Subcutaneous adipose tissue (tissue), 4 donors: ENCODE measurements around the gene SMARCB1. TPM values are rescaled to one million over a fixed set of nuclear protein-coding genes. Genes with fewer than 3 reads are reported as not detected.

Source experiments
- CTCF ChIP-seq: fragments of 450-650 bp; IDR thresholded peaks from one replicate; pipeline ENCODE4 v1.5.1; 2016; ENCODE audit warnings: low read depth, mild to moderate bottlenecking, control low read depth, antibody characterized with exemption, moderate library complexity
- total RNA-seq, 4 donors: library from RNA; depleted of rRNA; stranded (reverse); fragments of >200 nt; gene quantifications; one replicate each; pipeline ENCODE4 v1.1.0, GENCODE V29; 2016

The SMARCB1 gene
- total RNA-seq = 10 to 100 TPM; 26.3 to 84.2 (median 37.5) TPM

GRCh38 chr22:23786752-23787599 is at the start of gene SMARCB1:
SMARCB1 (plus strand) TSS chr22:23786966; CDS start chr22:23787170, 204 bp downstream.
- TF ChIP-seq CTCF = no peak

GRCh38 chr22:23737696-23738095 is 49.1 kb upstream of the SMARCB1 start:
- no peak for TF ChIP-seq CTCF

- TF ChIP-seq CTCF = no peak
Measured at GRCh38 chr22:23742505-23743264, 44.1 kb upstream of the SMARCB1 start.

GRCh38 chr22:23743303-23743705 is 43.5 kb upstream of the SMARCB1 start:
- TF ChIP-seq CTCF = no peak

- TF ChIP-seq CTCF = no peak
Measured at GRCh38 chr22:23744001-23744400, 42.8 kb upstream of the SMARCB1 start.

GRCh38 chr22:23744485-23744884 is 42.3 kb upstream of the SMARCB1 start:
- no peak for TF ChIP-seq CTCF

- TF ChIP-seq CTCF = no peak
Measured at GRCh38 chr22:23745791-23746190, 41.0 kb upstream of the SMARCB1 start.
